NCI-H146 treated with DMSO at 0.1 percent for 48 hours (cell line): Measurements from ENCODE around the gene LYPD4.

ENCODE experiments used
- DNase-seq: peaks from one replicate; lab custom pipeline; 2025; ENCODE audit not compliant: unreplicated experiment; lab: John Stamatoyannopoulos, UW

The LYPD4 gene

GRCh38 chr19:41853344-41853743, 8.9 kb upstream of the LYPD4 start:
- DNase-seq: no peak

- no peak for DNase-seq
These were observed 7.0 kb upstream of the LYPD4 start for GRCh38 chr19:41851456-41851855.

- DNase-seq: no peak
These were observed 5.9 kb upstream of the LYPD4 start for GRCh38 chr19:41850381-41850780.

- DNase-seq: no peak
These were observed 4.6 kb upstream of the LYPD4 start for GRCh38 chr19:41849067-41849466.

- no peak for DNase-seq
These were observed 4.2 kb upstream of the LYPD4 start for GRCh38 chr19:41848666-41849065.

GRCh38 chr19:41847351-41848105, 3.0 kb upstream of the LYPD4 start:
- DNase-seq: no peak

- DNase-seq: no peak
These were observed 638 bp upstream of the LYPD4 start for GRCh38 chr19:41845051-41845590.

GRCh38 chr19:41845001-41845050, 343 bp upstream of the LYPD4 start, which contains the start of gene DMRTC2:
Gene DMRTC2 (plus strand): TSS chr19:41845042. CDS start chr19:41847429, 2,387 bp downstream.
- DNase-seq: no peak

- DNase-seq: no peak
These were observed 1.1 kb downstream of the LYPD4 start for GRCh38 chr19:41843371-41843770.

- no peak for DNase-seq
These were observed 5.3 kb downstream of the LYPD4 start for GRCh38 chr19:41839211-41839610.

GRCh38 chr19:41837981-41838708, 6.3 kb downstream of the LYPD4 start:
- DNase-seq: no peak

GRCh38 chr19:41821003-41821735, 23.3 kb downstream of the LYPD4 start:
- DNase-seq: peak; percentile 85

GRCh38 chr19:41816761-41817160, 27.7 kb downstream of the LYPD4 start:
- no peak for DNase-seq

GRCh38 chr19:41815301-41815700, 29.2 kb downstream of the LYPD4 start:
- DNase-seq: no peak

- no peak for DNase-seq
These were observed 30.6 kb downstream of the LYPD4 start for GRCh38 chr19:41813911-41814310.

GRCh38 chr19:41811981-41812380, 32.5 kb downstream of the LYPD4 start:
- DNase-seq: no peak

- no peak for DNase-seq
These were observed 33.4 kb downstream of the LYPD4 start for GRCh38 chr19:41811036-41811435.

- DNase-seq: no peak
These were observed 34.2 kb downstream of the LYPD4 start for GRCh38 chr19:41810301-41810700.

GRCh38 chr19:41808663-41809566, 35.6 kb downstream of the LYPD4 start:
- no peak for DNase-seq

GRCh38 chr19:41807176-41807575, 37.3 kb downstream of the LYPD4 start:
- DNase-seq: no peak

GRCh38 chr19:41804336-41804735, 40.1 kb downstream of the LYPD4 start:
- no peak for DNase-seq
